HCT116 (cell line): ENCODE data around the gene MATK. TPM values are rescaled to one million over a fixed set of nuclear protein-coding genes. Genes with fewer than 3 reads are reported as not detected.

Experiments used
- ATAC-seq: fragments of 200-7000 bp; cut with Tn5 transposase; 2 replicates; pipeline ENCODE4 v1.9.1; 2020; ENCODE audit warnings: mild to moderate bottlenecking, moderate library complexity
- BruUV-seq: library from RNA; stranded (reverse); fragments of 400-500 nt; replicated peaks from 2 replicates; lab custom pipeline; 2021; lab: Mats Ljungman, UMichigan
- CTCF ChIA-PET: fragments of 300-600 bp; sonication (Branson Sonifier 250); formaldehyde crosslinking; loops from one replicate; lab custom pipeline; 2021; ENCODE audit warnings: antibody characterized with exemption; lab: Charles Lee
- POLR2A ChIA-PET: fragments of 300-600, 350-600 bp; sonication (Branson Sonifier 250); formaldehyde crosslinking; loops from one replicate; lab custom pipeline; 2021; ENCODE audit warnings: antibody characterized with exemption; lab: Charles Lee
- RAD21 ChIA-PET, 2 experiments: fragments of 300-600 bp; sonication (Branson Sonifier 250); formaldehyde crosslinking; loops; one replicate each; lab custom pipeline; 2023; ENCODE audit warnings: low total read pairs in 2 of 2; ENCODE audit not compliant: uncharacterized antibody in 2 of 2, unreplicated experiment in 2 of 2, low non-redundant PET in 1 of 2; lab: Charles Lee
- DNase-seq: peaks from one replicate; pipeline ENCODE4 v3.0.0-alpha.2; 2010; ENCODE audit warnings: low read depth, low spot score
- H2AFZ ChIP-seq: fragments of 200-600 bp; shearing (Covaris generic), sonication (generic); 2 replicates; pipeline ENCODE4 v1.6.1; 2017; ENCODE audit warnings: low read depth, mixed run types, mixed read lengths, antibody characterized with exemption, low read length; ENCODE audit not compliant: poor library complexity, severe bottlenecking
- H3K27ac ChIP-seq: 2 replicates; pipeline ENCODE4 v1.5.1; 2012; ENCODE audit warnings: low read depth, low read length
- H3K27me3 ChIP-seq: fragments of 200-600 bp; sonication (generic); 2 replicates; pipeline ENCODE4 v1.6.1; 2016; ENCODE audit warnings: mixed run types, low read length, mixed read lengths; ENCODE audit not compliant: insufficient read depth
- H3K36me3 ChIP-seq, 2 experiments: fragments of 200-500 bp in 1 of 2; fragments of 200-600 bp in 1 of 2; sonication (Bioruptor generic) in 1 of 2; sonication (generic) in 1 of 2; 2 replicates each; pipeline versions ENCODE4 v1.5.1 to v1.6.1; 2014 to 2016; ENCODE audit warnings: low read length in 2 of 2, inconsistent platforms in 1 of 2, mixed read lengths in 1 of 2, mixed run types in 1 of 2; ENCODE audit not compliant: insufficient read depth in 2 of 2, control insufficient read depth in 1 of 2
- H3K4me1 ChIP-seq, 2 experiments: fragments of 200-600 bp in 1 of 2; sonication (generic) in 1 of 2; 2 replicates each; pipeline versions ENCODE4 v1.5.1 to v1.6.1; 2012 to 2017; ENCODE audit warnings: low read length in 2 of 2, inconsistent platforms in 1 of 2, mild to moderate bottlenecking in 1 of 2, mixed read lengths in 1 of 2, mixed run types in 1 of 2, moderate library complexity in 1 of 2; ENCODE audit not compliant: insufficient read depth in 2 of 2, control insufficient read depth in 1 of 2
- H3K4me2 ChIP-seq: fragments of 200-600 bp; sonication (generic); 2 replicates; pipeline ENCODE4 v1.6.1; 2017; ENCODE audit warnings: mixed run types, low read length, mixed read lengths
- H3K4me3 ChIP-seq, 2 experiments: fragments of 200-600 bp in 1 of 2; sonication (generic) in 1 of 2; replicated peaks in 1 of 2; 2 replicates each; pipeline ENCODE4 v1.5.1; 2011 to 2016; ENCODE audit warnings: low read length in 2 of 2, control low read depth in 1 of 2, low read depth in 1 of 2, mild to moderate bottlenecking in 1 of 2, mixed read lengths in 1 of 2, mixed run types in 1 of 2
- H3K79me2 ChIP-seq: fragments of 200-600 bp; sonication (generic); 2 replicates; pipeline ENCODE4 v1.6.1; 2017; ENCODE audit warnings: mild to moderate bottlenecking, mixed run types, low read length, moderate library complexity, mixed read lengths; ENCODE audit not compliant: insufficient read depth
- H3K9ac ChIP-seq: fragments of 200-600 bp; sonication (generic); 2 replicates; pipeline ENCODE4 v1.6.1; 2016; ENCODE audit warnings: low read length, mixed read lengths
- H3K9me2 ChIP-seq: fragments of 200-600 bp; sonication (generic), shearing (Covaris generic); 2 replicates; pipeline ENCODE4 v1.6.1; 2017; ENCODE audit warnings: mixed run types, mild to moderate bottlenecking, moderate library complexity; ENCODE audit not compliant: insufficient read depth
- H3K9me3 ChIP-seq, 2 experiments: fragments of 200-500 bp in 1 of 2; fragments of 200-600 bp in 1 of 2; sonication (Bioruptor generic) in 1 of 2; sonication (generic) in 1 of 2; 2 replicates each; pipeline ENCODE4 v1.6.1; 2014 to 2017; ENCODE audit warnings: low read length in 2 of 2, mixed read lengths in 2 of 2, inconsistent platforms in 1 of 2, low read depth in 1 of 2, mild to moderate bottlenecking in 1 of 2, mixed run types in 1 of 2, moderate library complexity in 1 of 2; ENCODE audit not compliant: control insufficient read depth in 1 of 2, insufficient read depth in 1 of 2
- H4K20me1 ChIP-seq: fragments of 200-600 bp; sonication (generic), shearing (Covaris generic); 2 replicates; pipeline ENCODE4 v1.6.1; 2017; ENCODE audit warnings: mixed run types, mild to moderate bottlenecking, moderate library complexity; ENCODE audit not compliant: insufficient read depth
- CBX3 ChIP-seq: IDR thresholded peaks from 2 replicates; pipeline ENCODE4 v1.6.1; 2012; ENCODE audit warnings: low read depth
- CEBPB ChIP-seq: IDR thresholded peaks from 2 replicates; pipeline ENCODE4 v1.6.1; 2012; ENCODE audit warnings: low read depth
- EGR1 ChIP-seq: IDR thresholded peaks from 2 replicates; pipeline ENCODE4 v1.6.1; 2012; ENCODE audit warnings: low read depth
- ELF1 ChIP-seq: IDR thresholded peaks from 2 replicates; pipeline ENCODE4 v1.6.1; 2012; ENCODE audit warnings: low read depth, borderline replicate concordance
- EZH2phosphoT487 ChIP-seq: fragments of 200-600 bp; IDR thresholded peaks from 2 replicates; pipeline ENCODE4 v1.6.1; 2018; ENCODE audit warnings: antibody characterized with exemption, borderline replicate concordance
- FOSL1 ChIP-seq: IDR thresholded peaks from 2 replicates; pipeline ENCODE4 v1.6.1; 2012; ENCODE audit warnings: low read depth
- POLR2AphosphoS5 ChIP-seq: IDR thresholded peaks from 2 replicates; pipeline ENCODE4 v1.6.1; 2011; ENCODE audit warnings: mild to moderate bottlenecking, low read depth, low read length, moderate library complexity
- RAD21 ChIP-seq: IDR thresholded peaks from 2 replicates; pipeline ENCODE4 v1.6.1; 2012; ENCODE audit warnings: low read depth, mild to moderate bottlenecking
- SIN3A ChIP-seq: IDR thresholded peaks from 2 replicates; pipeline ENCODE4 v1.6.1; 2012; ENCODE audit warnings: low read depth
- SP1 ChIP-seq: IDR thresholded peaks from 2 replicates; pipeline ENCODE4 v1.6.1; 2012; ENCODE audit warnings: low read depth
- SRF ChIP-seq: IDR thresholded peaks from 2 replicates; pipeline ENCODE4 v1.6.1; 2012; ENCODE audit warnings: low read depth
- ZFX ChIP-seq: fragments of 450-650 bp; IDR thresholded peaks from 2 replicates; pipeline ENCODE4 v1.6.1; 2017
- ZNF274 ChIP-seq: fragments of 200-500 bp; sonication (Bioruptor generic); IDR thresholded peaks from 2 replicates; pipeline ENCODE4 v1.6.1; 2014; ENCODE audit warnings: mild to moderate bottlenecking, low read depth, low read length, inconsistent platforms
- intact Hi-C: fragments of 100-400 bp; cut with micrococcal nuclease; formaldehyde crosslinking; loops from 2 replicates; pipeline ENCODE4 v1.10.0; 2022
- total RNA-seq: library from RNA; stranded (reverse); gene quantifications from one replicate; pipeline ENCODE4 v1.2.1, GENCODE V29; 2021; ENCODE audit not compliant: unreplicated experiment
- TF ChIP-seq, protein P1 (sequence below): IDR thresholded peaks from 2 replicates; pipeline ENCODE4 v1.6.1; 2012
- TF ChIP-seq, protein P2 (sequence below): IDR thresholded peaks from 2 replicates; pipeline ENCODE4 v1.6.1; 2012; ENCODE audit warnings: low read depth
- TF ChIP-seq, protein P3 (sequence below): IDR thresholded peaks from 2 replicates; pipeline ENCODE4 v1.6.1; 2011; ENCODE audit warnings: mild to moderate bottlenecking, low read length, moderate library complexity; ENCODE audit not compliant: insufficient replicate concordance; ENCODE audit errors: extremely low read depth

The MATK gene
- total RNA-seq, 1 experiment from 2014 or later, result not detected

DNA sequence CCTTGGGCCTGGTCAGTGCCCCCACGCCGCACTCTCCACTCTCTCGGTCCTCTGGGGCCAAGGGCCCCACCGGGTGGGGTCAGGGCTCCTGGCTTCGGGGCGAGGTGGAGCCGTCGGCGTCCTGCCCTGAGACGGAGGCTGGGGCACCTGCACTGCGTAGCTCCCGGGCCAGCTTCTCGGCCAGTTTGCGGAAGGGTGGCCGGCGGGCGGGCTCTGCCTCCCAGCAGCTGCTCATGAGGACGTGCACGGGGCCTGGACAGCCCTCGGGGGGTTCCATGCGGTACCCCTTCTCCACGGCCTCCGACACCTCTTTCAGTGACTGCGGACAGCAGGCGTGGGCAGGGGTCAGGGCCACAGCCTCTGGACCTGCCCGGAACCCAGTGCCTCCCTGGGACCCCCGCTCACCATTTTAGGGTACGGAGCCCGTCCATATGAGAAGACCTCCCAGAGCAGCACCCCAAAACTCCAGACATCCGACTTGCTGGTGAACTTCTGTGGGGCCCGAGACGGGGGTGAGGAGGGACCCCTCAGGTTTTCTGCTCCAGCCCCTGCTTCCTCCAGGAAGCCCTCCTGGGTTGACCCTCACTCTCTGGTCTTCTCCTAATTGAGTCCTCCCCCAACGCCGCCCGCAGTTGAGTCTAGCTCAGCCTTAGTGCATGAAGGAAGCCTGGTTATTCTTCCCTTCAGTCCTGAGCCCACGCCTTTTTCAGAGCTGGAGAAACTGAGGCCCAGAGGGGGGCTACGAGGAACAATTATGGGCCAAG, 7.9 kb downstream of the MATK start:
- Histone ChIP-seq H3K9ac (no peak overlapping the region), H3K9me3 (peaks cover 9 to 21% of the 10 kb centered on the region in 2 experiments; a peak in 3 of 4 replicates), H2AFZ (no peak overlapping the region), H3K36me3 (no peaks in the 10 kb centered on the region), H3K4me1 (no peaks in the 10 kb centered on the region), H3K4me3 (no peak overlapping the region), H3K9me2 (no peaks in the 10 kb centered on the region), H3K27ac (no peak overlapping the region), H3K4me2 (no peak overlapping the region), H3K79me2 (no peaks in the 10 kb centered on the region), H4K20me1 (no peaks in the 10 kb centered on the region), H3K27me3 (no peaks in the 10 kb centered on the region)
- no peak for TF ChIP-seq ZNF274
- TF ChIP-seq ZFX, result no peak
- no peak for TF ChIP-seq CEBPB
- TF ChIP-seq, protein P1, sequence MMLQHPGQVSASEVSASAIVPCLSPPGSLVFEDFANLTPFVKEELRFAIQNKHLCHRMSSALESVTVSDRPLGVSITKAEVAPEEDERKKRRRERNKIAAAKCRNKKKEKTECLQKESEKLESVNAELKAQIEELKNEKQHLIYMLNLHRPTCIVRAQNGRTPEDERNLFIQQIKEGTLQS, result no peak
- TF ChIP-seq CBX3, result no peak
- TF ChIP-seq POLR2AphosphoS5, result no peak
- TF ChIP-seq SIN3A, result no peak
- TF ChIP-seq, protein P2, sequence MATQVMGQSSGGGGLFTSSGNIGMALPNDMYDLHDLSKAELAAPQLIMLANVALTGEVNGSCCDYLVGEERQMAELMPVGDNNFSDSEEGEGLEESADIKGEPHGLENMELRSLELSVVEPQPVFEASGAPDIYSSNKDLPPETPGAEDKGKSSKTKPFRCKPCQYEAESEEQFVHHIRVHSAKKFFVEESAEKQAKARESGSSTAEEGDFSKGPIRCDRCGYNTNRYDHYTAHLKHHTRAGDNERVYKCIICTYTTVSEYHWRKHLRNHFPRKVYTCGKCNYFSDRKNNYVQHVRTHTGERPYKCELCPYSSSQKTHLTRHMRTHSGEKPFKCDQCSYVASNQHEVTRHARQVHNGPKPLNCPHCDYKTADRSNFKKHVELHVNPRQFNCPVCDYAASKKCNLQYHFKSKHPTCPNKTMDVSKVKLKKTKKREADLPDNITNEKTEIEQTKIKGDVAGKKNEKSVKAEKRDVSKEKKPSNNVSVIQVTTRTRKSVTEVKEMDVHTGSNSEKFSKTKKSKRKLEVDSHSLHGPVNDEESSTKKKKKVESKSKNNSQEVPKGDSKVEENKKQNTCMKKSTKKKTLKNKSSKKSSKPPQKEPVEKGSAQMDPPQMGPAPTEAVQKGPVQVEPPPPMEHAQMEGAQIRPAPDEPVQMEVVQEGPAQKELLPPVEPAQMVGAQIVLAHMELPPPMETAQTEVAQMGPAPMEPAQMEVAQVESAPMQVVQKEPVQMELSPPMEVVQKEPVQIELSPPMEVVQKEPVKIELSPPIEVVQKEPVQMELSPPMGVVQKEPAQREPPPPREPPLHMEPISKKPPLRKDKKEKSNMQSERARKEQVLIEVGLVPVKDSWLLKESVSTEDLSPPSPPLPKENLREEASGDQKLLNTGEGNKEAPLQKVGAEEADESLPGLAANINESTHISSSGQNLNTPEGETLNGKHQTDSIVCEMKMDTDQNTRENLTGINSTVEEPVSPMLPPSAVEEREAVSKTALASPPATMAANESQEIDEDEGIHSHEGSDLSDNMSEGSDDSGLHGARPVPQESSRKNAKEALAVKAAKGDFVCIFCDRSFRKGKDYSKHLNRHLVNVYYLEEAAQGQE, result no peak
- TF ChIP-seq ELF1, result no peak
- no peak for TF ChIP-seq FOSL1
- no peak for TF ChIP-seq EGR1
- TF ChIP-seq, protein P3, sequence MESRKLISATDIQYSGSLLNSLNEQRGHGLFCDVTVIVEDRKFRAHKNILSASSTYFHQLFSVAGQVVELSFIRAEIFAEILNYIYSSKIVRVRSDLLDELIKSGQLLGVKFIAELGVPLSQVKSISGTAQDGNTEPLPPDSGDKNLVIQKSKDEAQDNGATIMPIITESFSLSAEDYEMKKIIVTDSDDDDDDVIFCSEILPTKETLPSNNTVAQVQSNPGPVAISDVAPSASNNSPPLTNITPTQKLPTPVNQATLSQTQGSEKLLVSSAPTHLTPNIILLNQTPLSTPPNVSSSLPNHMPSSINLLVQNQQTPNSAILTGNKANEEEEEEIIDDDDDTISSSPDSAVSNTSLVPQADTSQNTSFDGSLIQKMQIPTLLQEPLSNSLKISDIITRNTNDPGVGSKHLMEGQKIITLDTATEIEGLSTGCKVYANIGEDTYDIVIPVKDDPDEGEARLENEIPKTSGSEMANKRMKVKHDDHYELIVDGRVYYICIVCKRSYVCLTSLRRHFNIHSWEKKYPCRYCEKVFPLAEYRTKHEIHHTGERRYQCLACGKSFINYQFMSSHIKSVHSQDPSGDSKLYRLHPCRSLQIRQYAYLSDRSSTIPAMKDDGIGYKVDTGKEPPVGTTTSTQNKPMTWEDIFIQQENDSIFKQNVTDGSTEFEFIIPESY, result no peak
- no peak for TF ChIP-seq RAD21
- no peak for TF ChIP-seq SP1
- TF ChIP-seq EZH2phosphoT487, result no peak
- no peak for TF ChIP-seq SRF
- ChIA-PET CTCF (no interaction called here), RAD21 (no interaction called here), POLR2A (no interaction called here)
- intact Hi-C loops, result no loop called here
- no TSS peak for BruUV-seq
- ATAC-seq (no peak), DNase-seq (no peak)
